ENCODE measurements around the gene CDK5RAP2. TPM values are rescaled to one million over a fixed set of nuclear protein-coding genes. Genes with fewer than 3 reads are reported as not detected.

CDK5RAP2 gene
- total and polyA plus RNA-seq, 9 of the 15 experiments (the other 6 are each of a cell fraction or from before 2014, with no cell fraction given) = 19.9 to 68.8 (median 42.2) TPM

GRCh38 chr9:120571443-120572257, 8.3 kb downstream of the CDK5RAP2 start:
- in situ Hi-C loops (cut with MboI) (no loop called here), intact Hi-C loops (cut with micrococcal nuclease) (no loop called here)
- Histone ChIP-seq H4K20me1 (replicated peaks; ENCODE audit: control insufficient read depth, insufficient read depth, low read length) (no peaks in the 10 kb centered on the region), H3K27ac (ENCODE audit: extremely low read depth, low read depth, low read length) (no peak overlapping the region), H3K4me2 (ENCODE audit: insufficient read depth, low read length) (no peak overlapping the region), H3K4me3 (no peak overlapping the region), H3K79me2 (ENCODE audit: control insufficient read depth, insufficient read depth, low read length) (peaks cover 38% of the 10 kb centered on the region), H3K9ac (ENCODE audit: insufficient read depth in 1 of 2, low read depth in 2 of 2, low read length in 2 of 2) (no peak overlapping the region; a peak in 1 of 4 replicates), H3K36me3 (ENCODE audit: control insufficient read depth, insufficient read depth, low read length) (peaks cover 67% of the 10 kb centered on the region), H3K4me1 (replicated peaks in 1 of 2; ENCODE audit: control insufficient read depth in 2 of 2, insufficient read depth in 2 of 2, low read length in 2 of 2) (no peaks in the 10 kb centered on the region; a peak in 1 of 5 replicates), H3K27me3 (ENCODE audit: control insufficient read depth in 2 of 2, insufficient read depth in 2 of 2, low read length in 2 of 2) (no peaks in the 10 kb centered on the region), H3K9me3 (replicated peaks; ENCODE audit: control insufficient read depth, insufficient read depth, low read depth, low read length) (no peaks in the 10 kb centered on the region), H2AFZ (ENCODE audit: low read depth, low read length) (no peak overlapping the region), H3K9me1 (ENCODE audit: control insufficient read depth, insufficient read depth, low read length) (no peaks in the 10 kb centered on the region)
- TF ChIP-seq JUND (IDR thresholded peaks at IDR 0.05; ENCODE audit: borderline replicate concordance, low read depth, low read length) = no peak
- no peak for TF ChIP-seq JUND (tag; IDR thresholded peaks at IDR 0.05; ENCODE audit: borderline replicate concordance, low read depth, low read length)
- TF ChIP-seq ZNF347 (CRISPR knock-in tag; IDR thresholded peaks at IDR 0.05; ENCODE audit: low read depth) = no peak
- TF ChIP-seq HDAC3 (IDR thresholded peaks at IDR 0.05; ENCODE audit: borderline replicate concordance, partially characterized antibody) = no peak
- TF ChIP-seq ZNF384 (IDR thresholded peaks at IDR 0.05; ENCODE audit: low read depth, low read length) = no peak
- TF ChIP-seq ZFP36 (IDR thresholded peaks at IDR 0.05; ENCODE audit: low read depth, low read length, partially characterized antibody) = no peak
- no peak for TF ChIP-seq MTA1 (IDR thresholded peaks at IDR 0.05; ENCODE audit: borderline replicate concordance)
- TF ChIP-seq SPI1 (IDR thresholded peaks at IDR 0.05; ENCODE audit: borderline replicate concordance, low read depth, low read length) = no peak
- TF ChIP-seq CTBP1 (IDR thresholded peaks at IDR 0.05; ENCODE audit: borderline replicate concordance) = no peak
- TF ChIP-seq ZNF609 (CRISPR knock-in tag; IDR thresholded peaks at IDR 0.05; ENCODE audit: borderline replicate concordance) = no peak
- no peak for TF ChIP-seq SAFB (IDR thresholded peaks at IDR 0.05; ENCODE audit: borderline replicate concordance, low read depth, low read length)
- POLR2A ChIA-PET = interaction anchor here (0.5 to 1.4 kb wide), 3 partner anchors 12 to 112 kb away, joined by 3 read pairs; no protein-coding TSS in a partner anchor
- 91% methylated on average over 10 of the region's 11 CpGs for WGBS (ENCODE audit: insufficient coverage, low coverage, missing lambda C conversion rate)
- no TSS peak for BruUV-seq (replicated peaks)
- DNase-seq (ENCODE audit: extremely low read depth in 1 of 4, low spot score in 3 of 4) = no peak
- CTCF ChIA-PET (ENCODE audit: low intra/inter-chr PET ratio) = no interaction called here
- no peak for FAIRE-seq
- no peak for ATAC-seq

All from K562 (cell line).